Activated gamma-delta T cell treated with anti-CD3 and anti-CD28 coated beads, Interleukin-2, amount 50 U/mL, for 16 hours (primary cell): Measurements from ENCODE around the gene PPARG.
"Not testable (repeated sequence)": the region's sequence is repeated elsewhere in the genome, so short reads cannot be mapped to it uniquely, and the experiment has no call there.

Experiments used
- DNase-seq: peaks from one replicate; pipeline ENCODE4 v3.0.0-alpha.2; 2020; ENCODE audit warnings: low read depth

Gene PPARG

GRCh38 chr3:12462159-12462947 is 173.5 kb downstream of the PPARG start:
- DNase-seq: no peak

- no peak for DNase-seq
Observed at GRCh38 chr3:12463686-12464085, 174.8 kb downstream of the PPARG start.

- no peak for DNase-seq
Observed at GRCh38 chr3:12464181-12464580, 175.3 kb downstream of the PPARG start.

GRCh38 chr3:12465151-12465835 is 176.4 kb downstream of the PPARG start:
- DNase-seq: no peak

GRCh38 chr3:12465836-12466225 is 177.0 kb downstream of the PPARG start:
- no peak for DNase-seq

GRCh38 chr3:12467746-12468145 is 178.9 kb downstream of the PPARG start:
- no peak for DNase-seq

- DNase-seq: no peak
Observed at GRCh38 chr3:12468276-12468675, 179.4 kb downstream of the PPARG start.

GRCh38 chr3:12468757-12469156 is 179.9 kb downstream of the PPARG start:
- DNase-seq: no peak

GRCh38 chr3:12469222-12469621 is 180.4 kb downstream of the PPARG start:
- DNase-seq: not testable (repeated sequence)

- DNase-seq: no peak
Observed at GRCh38 chr3:12470111-12470510, 181.2 kb downstream of the PPARG start.

GRCh38 chr3:12470680-12471079 is 181.8 kb downstream of the PPARG start:
- DNase-seq: no peak

GRCh38 chr3:12471241-12471640 is 182.4 kb downstream of the PPARG start:
- DNase-seq: no peak

GRCh38 chr3:12472000-12472610 is 183.2 kb downstream of the PPARG start:
- no peak for DNase-seq

- no peak for DNase-seq
Observed at GRCh38 chr3:12472796-12473195, 183.9 kb downstream of the PPARG start.

- no peak for DNase-seq
Observed at GRCh38 chr3:12473511-12473910, 184.6 kb downstream of the PPARG start.

- no peak for DNase-seq
Observed at GRCh38 chr3:12476238-12476897, 187.5 kb downstream of the PPARG start.

GRCh38 chr3:12477256-12477655 is 188.4 kb downstream of the PPARG start:
- DNase-seq: no peak

- DNase-seq: no peak
Observed at GRCh38 chr3:12478326-12478725, 189.5 kb downstream of the PPARG start.

GRCh38 chr3:12479198-12479597 is 190.3 kb downstream of the PPARG start:
- DNase-seq: not testable (repeated sequence)

- DNase-seq: no peak
Observed at GRCh38 chr3:12479919-12480427, 191.1 kb downstream of the PPARG start.

- no peak for DNase-seq
Observed at GRCh38 chr3:12483410-12483809, 194.5 kb downstream of the PPARG start.

- no peak for DNase-seq
Observed at GRCh38 chr3:12483872-12484197, 195.0 kb downstream of the PPARG start.
